Measurements from ENCODE around the gene NLK. TPM values are rescaled to one million over a fixed set of nuclear protein-coding genes. Genes with fewer than 3 reads are reported as not detected.

The NLK gene
- polyA plus RNA-seq, 4 donors: 46.6 to 56.1 (median 46.9) TPM

- no peak for DNase-seq (ENCODE audit: low read depth in 4 of 4, low spot score in 2 of 4)
These were observed 202.0 kb downstream of the NLK start for GRCh38 chr17:28244446-28244845.

Other genes starting within 250 kb of the NLK start
- 1 to 10 TPM; 1.7 to 2.1 (median 2.0) TPM for gene NOS2, start 242.1 kb upstream of the NLK start, polyA plus RNA-seq (ENCODE audit: insufficient read length in 4 of 4)
- 10 to 100 TPM; 22.3 to 33.2 (median 26.1) TPM for gene LYRM9, start 149.3 kb upstream of the NLK start, polyA plus RNA-seq (ENCODE audit: insufficient read length in 4 of 4)

All from left renal cortex interstitium (tissue), 4 donors.